MG63 (cell line): ENCODE results near the gene ASPSCR1. TPM values are rescaled to one million over a fixed set of nuclear protein-coding genes. Genes with fewer than 3 reads are reported as not detected.

ENCODE experiments used
- total RNA-seq: library from RNA; depleted of rRNA; stranded (reverse); fragments of >200 nt; shearing (Covaris generic); gene quantifications from 2 replicates; pipeline ENCODE4 v1.2.3, GENCODE V29; 2014; ENCODE audit warnings: low replicate concordance; rRNA removed

ASPSCR1 gene
- total RNA-seq, 1 experiment from 2014 or later, result 78.0 TPM

Other genes starting within 250 kb of the ASPSCR1 start
- gene GCGR, start 173.5 kb upstream of the ASPSCR1 start, total RNA-seq, result not detected in 2 replicates
- 73.2 and 83.7 TPM in 2 replicates for gene MCRIP1, start 144.3 kb upstream of the ASPSCR1 start, total RNA-seq
- not detected in 2 replicates for gene PPP1R27, start 142.6 kb upstream of the ASPSCR1 start, total RNA-seq
- gene P4HB, start 117.1 kb upstream of the ASPSCR1 start, total RNA-seq, result 531 and 798 TPM in 2 replicates
- gene ARHGDIA, start 106.3 kb upstream of the ASPSCR1 start, total RNA-seq, result 114 and 185 TPM in 2 replicates
- gene ALYREF, start 86.0 kb upstream of the ASPSCR1 start, total RNA-seq, result 313 and 425 TPM in 2 replicates
- gene ANAPC11, start 85.9 kb upstream of the ASPSCR1 start, total RNA-seq, result 161 and 303 TPM in 2 replicates
- gene NPB, start 75.4 kb upstream of the ASPSCR1 start, total RNA-seq, result 1.3 and 2.5 TPM in 2 replicates
- 24.6 and 47.0 TPM in 2 replicates for gene PCYT2, start 66.2 kb upstream of the ASPSCR1 start, total RNA-seq
- gene SIRT7, start 59.5 kb upstream of the ASPSCR1 start, total RNA-seq, result 22.1 and 25.9 TPM in 2 replicates
- gene MAFG, start 49.9 kb upstream of the ASPSCR1 start, total RNA-seq, result 11.8 and 14.9 TPM in 2 replicates
- 253 and 283 TPM in 2 replicates for gene PYCR1, start 40.3 kb upstream of the ASPSCR1 start, total RNA-seq
- not detected in 2 replicates for gene MYADML2, start 30.4 kb upstream of the ASPSCR1 start, total RNA-seq
- gene NOTUM, start 16.4 kb upstream of the ASPSCR1 start, total RNA-seq, result 0.66 TPM in 1 of 2 replicates, not detected in the other
- gene CENPX, start 45.2 kb downstream of the ASPSCR1 start, total RNA-seq, result 106 and 181 TPM in 2 replicates
- 31.7 and 33.0 TPM in 2 replicates for gene LRRC45, start 45.7 kb downstream of the ASPSCR1 start, total RNA-seq
- gene RAC3, start 54.0 kb downstream of the ASPSCR1 start, total RNA-seq, result 18.2 and 18.4 TPM in 2 replicates
- gene DCXR, start 60.1 kb downstream of the ASPSCR1 start, total RNA-seq, result 44.0 and 73.1 TPM in 2 replicates
- 41.2 and 41.6 TPM in 2 replicates for gene RFNG, start 74.2 kb downstream of the ASPSCR1 start, total RNA-seq
- gene GPS1, start 74.3 kb downstream of the ASPSCR1 start, total RNA-seq, result 103 and 181 TPM in 2 replicates
- 104 and 123 TPM in 2 replicates for gene DUS1L, start 88.2 kb downstream of the ASPSCR1 start, total RNA-seq
- gene FASN, start 120.6 kb downstream of the ASPSCR1 start, total RNA-seq, result 112 and 125 TPM in 2 replicates
- 6.9 and 8.2 TPM in 2 replicates for gene CCDC57, start 235.2 kb downstream of the ASPSCR1 start, total RNA-seq